Stimulated activated CD4-positive, alpha-beta T cell treated with anti-CD3 and anti-CD28 coated beads, Interleukin-12 subunit alpha, Interleukin-12 subunit beta, amount 100 ng/mL, for 48 hours (primary cell): Measurements from ENCODE around the gene CRYAA.

Experiments used
- DNase-seq, 3 donors: peaks; one replicate each; pipeline ENCODE4 v3.0.0-alpha.2; 2020; ENCODE audit warnings: low read depth in 2 of 3, low spot score in 1 of 3

CRYAA gene

GRCh38 chr21:43201491-43201890 lies 32.7 kb downstream of the CRYAA start:
- DNase-seq, result no peak

GRCh38 chr21:43203591-43203990 lies 34.8 kb downstream of the CRYAA start:
- DNase-seq, result no peak

- no peak for DNase-seq
Observed at GRCh38 chr21:43204638-43205037, 35.8 kb downstream of the CRYAA start.

- DNase-seq, result no peak
Observed at GRCh38 chr21:43206231-43207042, 37.6 kb downstream of the CRYAA start.

- no peak for DNase-seq
Observed at GRCh38 chr21:43207043-43207315, 38.2 kb downstream of the CRYAA start.

- DNase-seq, result no peak
Observed at GRCh38 chr21:43207868-43208267, 39.1 kb downstream of the CRYAA start.

- DNase-seq, result no peak
Observed at GRCh38 chr21:43208561-43209332, 39.9 kb downstream of the CRYAA start.

- no peak for DNase-seq
Observed at GRCh38 chr21:43209575-43210453, 41.0 kb downstream of the CRYAA start.

- no peak for DNase-seq
Observed at GRCh38 chr21:43210454-43211071, 41.8 kb downstream of the CRYAA start.

- DNase-seq, result no peak
Observed at GRCh38 chr21:43211072-43211759, 42.4 kb downstream of the CRYAA start.

GRCh38 chr21:43211760-43212115 lies 42.9 kb downstream of the CRYAA start:
- DNase-seq, result no peak
